GM20000 (cell line): Measurements from ENCODE around the gene FOXP1.

Experiments used
- DNase-seq: peaks from one replicate; pipeline ENCODE4 v3.0.0; 2012; ENCODE audit warnings: low spot score
- TF ChIP-seq, protein P1 (sequence below): IDR thresholded peaks from 2 replicates; pipeline ENCODE4 v1.5.1; 2012; ENCODE audit warnings: mild to moderate bottlenecking, control low read depth; ENCODE audit errors: extremely low read depth, missing control alignments

Gene FOXP1

DNA sequence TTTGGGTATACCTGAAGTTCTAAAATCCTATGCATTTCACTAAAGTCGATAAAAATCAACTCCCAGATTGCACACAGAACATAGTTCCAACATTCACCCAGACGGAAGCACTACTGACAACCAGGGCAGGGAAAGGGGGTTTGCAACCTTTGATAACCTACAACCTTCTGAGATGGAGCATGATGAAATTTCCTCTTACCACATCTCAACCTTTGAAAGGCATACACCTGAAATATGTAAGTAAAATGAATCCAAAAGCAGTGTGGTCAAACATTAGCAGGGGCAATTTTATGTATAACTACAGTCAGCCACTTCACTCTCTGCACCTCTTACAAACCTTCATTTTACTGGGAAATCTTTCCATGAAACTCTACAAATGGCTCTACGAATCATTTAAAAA lies 184.1 kb downstream of the FOXP1 start:
- TF ChIP-seq, protein P1, sequence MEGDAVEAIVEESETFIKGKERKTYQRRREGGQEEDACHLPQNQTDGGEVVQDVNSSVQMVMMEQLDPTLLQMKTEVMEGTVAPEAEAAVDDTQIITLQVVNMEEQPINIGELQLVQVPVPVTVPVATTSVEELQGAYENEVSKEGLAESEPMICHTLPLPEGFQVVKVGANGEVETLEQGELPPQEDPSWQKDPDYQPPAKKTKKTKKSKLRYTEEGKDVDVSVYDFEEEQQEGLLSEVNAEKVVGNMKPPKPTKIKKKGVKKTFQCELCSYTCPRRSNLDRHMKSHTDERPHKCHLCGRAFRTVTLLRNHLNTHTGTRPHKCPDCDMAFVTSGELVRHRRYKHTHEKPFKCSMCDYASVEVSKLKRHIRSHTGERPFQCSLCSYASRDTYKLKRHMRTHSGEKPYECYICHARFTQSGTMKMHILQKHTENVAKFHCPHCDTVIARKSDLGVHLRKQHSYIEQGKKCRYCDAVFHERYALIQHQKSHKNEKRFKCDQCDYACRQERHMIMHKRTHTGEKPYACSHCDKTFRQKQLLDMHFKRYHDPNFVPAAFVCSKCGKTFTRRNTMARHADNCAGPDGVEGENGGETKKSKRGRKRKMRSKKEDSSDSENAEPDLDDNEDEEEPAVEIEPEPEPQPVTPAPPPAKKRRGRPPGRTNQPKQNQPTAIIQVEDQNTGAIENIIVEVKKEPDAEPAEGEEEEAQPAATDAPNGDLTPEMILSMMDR, result no peak
- DNase-seq, result no peak

DNA sequence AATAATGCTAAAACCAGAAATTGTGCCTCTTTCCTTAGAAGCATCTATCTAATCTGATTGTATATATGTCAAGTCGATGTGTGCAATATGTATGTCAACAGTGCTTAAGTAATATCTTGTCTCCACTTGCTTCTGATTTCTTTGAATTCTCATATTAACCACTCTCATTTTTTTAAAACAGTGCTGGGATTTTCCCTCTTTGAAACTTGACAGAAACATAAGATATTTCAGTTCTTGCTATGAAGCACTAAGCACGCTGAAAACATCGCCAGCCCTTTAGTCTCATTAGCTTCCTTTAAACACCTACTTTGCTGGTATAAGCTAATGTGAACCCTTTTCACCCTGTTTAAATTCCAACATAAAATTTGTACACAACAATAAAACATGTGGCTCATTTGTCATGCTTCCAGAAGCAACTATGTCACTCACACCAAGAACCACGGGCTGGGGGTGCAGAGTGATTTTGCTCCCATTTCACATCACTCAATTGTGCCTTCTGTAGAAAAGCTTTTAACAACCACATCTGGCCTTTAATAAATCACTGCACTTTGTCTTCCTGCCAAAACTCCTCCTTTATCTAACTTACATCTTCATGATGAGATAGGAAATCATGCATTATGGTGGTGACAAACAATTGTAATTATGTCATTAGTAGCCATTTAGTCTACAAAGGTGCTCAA lies 185.2 kb downstream of the FOXP1 start:
- TF ChIP-seq, protein P1, result no peak
- DNase-seq, result no peak

DNA sequence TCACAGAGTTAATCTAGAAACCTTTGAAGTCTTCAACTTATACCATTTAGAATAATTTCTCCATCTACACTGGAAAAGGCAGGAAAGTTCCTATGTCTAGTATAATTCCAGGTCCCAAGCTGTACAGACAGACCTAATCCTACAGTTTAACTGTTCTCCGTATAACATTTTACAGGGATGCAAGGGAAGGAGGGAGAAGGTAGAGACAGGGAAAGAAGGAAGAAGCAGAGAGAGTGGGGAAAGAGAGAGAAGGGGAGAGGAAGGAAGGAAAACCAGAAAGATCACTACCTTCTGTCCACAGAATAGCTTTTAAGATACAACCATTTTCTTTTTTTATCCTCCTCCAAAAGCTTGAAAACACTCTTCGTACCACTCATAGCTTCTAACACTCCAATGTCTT lies 185.8 kb downstream of the FOXP1 start:
- no peak for DNase-seq
- TF ChIP-seq, protein P1, result no peak

DNA sequence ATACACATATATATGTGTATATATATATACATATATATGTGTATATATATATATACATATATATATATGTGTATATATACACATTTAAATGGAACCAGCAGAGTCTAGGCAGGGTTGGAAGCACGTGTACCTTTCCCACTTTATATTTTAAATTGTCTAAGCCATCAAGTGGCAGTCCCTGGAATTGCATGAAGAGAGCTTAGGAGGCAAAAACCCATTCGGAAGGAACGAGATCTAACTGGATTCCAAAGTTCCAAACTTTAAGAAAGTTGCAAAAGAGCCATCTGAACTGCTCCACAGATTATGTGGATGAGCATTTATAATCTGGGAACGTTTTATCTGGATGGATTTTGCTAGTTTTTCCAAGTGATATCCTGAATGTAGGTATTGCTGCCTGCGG lies 186.5 kb downstream of the FOXP1 start:
- TF ChIP-seq, protein P1, result no peak
- DNase-seq, result no peak

DNA sequence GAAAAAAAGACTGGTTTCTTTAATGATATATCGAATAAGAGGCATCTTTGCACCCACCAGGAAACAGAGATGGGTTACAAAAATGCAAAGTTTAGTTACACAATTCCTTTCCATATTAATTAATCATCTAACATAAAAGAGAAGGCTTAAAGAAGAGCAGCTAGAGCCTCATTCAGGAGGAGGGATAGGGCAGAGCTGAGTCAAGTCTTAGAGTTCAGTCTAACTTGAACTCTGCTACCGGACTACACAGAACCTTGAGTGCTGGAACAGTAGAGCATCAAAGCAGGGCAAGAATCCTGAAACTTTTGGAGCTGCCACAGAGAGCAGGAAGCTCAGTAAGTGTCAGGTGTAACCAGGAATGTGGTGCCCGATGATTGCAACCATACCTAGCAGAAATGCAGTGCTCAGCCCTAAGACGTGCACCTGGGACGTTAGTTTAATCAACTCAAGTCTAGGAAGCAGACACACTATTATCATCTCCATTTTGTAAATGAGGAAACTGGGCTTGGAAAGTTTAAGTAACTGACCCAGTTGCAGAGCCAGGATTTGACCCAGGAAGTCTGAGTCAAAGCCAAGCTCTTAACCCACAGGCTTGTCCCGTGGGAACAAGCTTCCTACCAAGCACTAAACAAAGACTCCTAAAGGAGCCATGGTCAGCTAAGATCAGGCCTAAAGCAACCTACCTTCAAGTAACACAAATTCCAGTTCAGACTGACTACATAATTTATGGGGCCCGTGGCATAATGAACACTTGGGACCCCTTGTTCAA lies 187.4 kb downstream of the FOXP1 start:
- TF ChIP-seq, protein P1, result no peak
- no peak for DNase-seq

DNA sequence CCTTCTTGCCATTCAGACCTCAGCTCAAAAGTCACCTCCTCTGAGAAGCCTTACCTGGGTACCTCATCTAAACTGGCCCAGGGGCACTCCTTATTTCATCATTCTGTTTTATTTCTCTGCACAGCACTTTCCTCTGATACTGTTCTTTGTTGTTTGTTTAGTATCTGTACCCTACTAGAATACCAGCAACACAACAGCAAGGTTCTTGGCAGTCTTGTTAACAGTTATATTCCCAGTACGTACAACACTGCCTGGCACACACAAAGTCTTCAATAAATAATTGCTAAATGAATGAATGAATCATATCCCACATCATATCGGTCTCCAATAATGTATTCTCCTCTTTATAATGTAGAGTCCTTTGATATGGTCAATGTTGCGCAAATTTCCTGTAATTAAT lies 188.1 kb downstream of the FOXP1 start:
- TF ChIP-seq, protein P1, result no peak
- no peak for DNase-seq

DNA sequence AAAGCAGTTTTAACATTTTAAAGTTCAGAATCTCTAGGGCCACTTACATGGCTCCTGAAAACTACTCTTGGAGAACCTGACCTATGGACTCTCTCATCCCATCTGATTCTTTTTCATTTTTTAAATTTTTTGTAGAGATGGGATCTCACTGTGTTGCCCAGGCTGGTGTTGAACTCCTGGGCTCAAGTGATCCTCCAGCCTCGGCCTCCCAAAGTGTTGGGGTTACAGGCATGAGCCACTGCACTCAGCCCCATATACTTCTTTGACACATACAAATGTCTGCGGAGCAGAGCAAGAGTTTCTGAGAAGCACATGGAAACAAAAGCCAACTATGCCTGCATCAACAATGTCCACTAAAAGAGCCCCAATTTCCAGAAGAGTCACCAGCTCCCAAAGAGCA lies 189.8 kb downstream of the FOXP1 start:
- TF ChIP-seq, protein P1, result no peak
- no peak for DNase-seq
